T-cell (primary cell): Measurements from ENCODE around the gene ZDHHC14. TPM values are rescaled to one million over a fixed set of nuclear protein-coding genes. Genes with fewer than 3 reads are reported as not detected.

Experiments
- ATAC-seq, 4 experiments: fragments of 200-7000 bp in 3 of 4; fragments of 150-1000 bp in 1 of 4; cut with Tn5 transposase; replicated peaks in 1 of 4; 1 replicate in 3 of 4; 2 replicates in 1 of 4; pipeline ENCODE4 v1.10.0; 2021; ENCODE audit warnings: moderate library complexity in 3 of 4, mild to moderate bottlenecking in 2 of 4, moderate number of reproducible peaks in 1 of 4
- CTCF ChIA-PET, 2 donors: fragments of 300-600 bp; sonication (Branson Sonifier 250); formaldehyde crosslinking; loops; one replicate each; lab custom pipeline; 2022; ENCODE audit warnings: antibody characterized with exemption in 2 of 2; lab: Charles Lee
- POLR2A ChIA-PET, 2 donors: fragments of 300-600 bp; sonication (Branson Sonifier 250); formaldehyde crosslinking; loops; one replicate each; lab custom pipeline; 2022; ENCODE audit warnings: antibody characterized with exemption in 2 of 2; lab: Charles Lee
- DNase-seq, 35 experiments: peaks; one replicate each; pipeline versions ENCODE4 v3.0.0 to v3.0.0-alpha.2; 2013 to 2023
- H3K27ac ChIP-seq: one replicate; pipeline ENCODE4 v1.5.1; 2013; ENCODE audit warnings: low read length
- H3K27me3 ChIP-seq, 2 experiments: replicated peaks in 1 of 2; 1 replicate in 1 of 2; 2 replicates in 1 of 2; pipeline versions ENCODE4 v1.6.1 to v1.7.0; 2013; ENCODE audit warnings: low read length in 1 of 2, mixed read lengths in 1 of 2; ENCODE audit not compliant: control insufficient read depth in 2 of 2, insufficient read depth in 2 of 2; ENCODE audit errors: extremely low read depth in 1 of 2
- H3K36me3 ChIP-seq, 2 donors: 1 replicate in 1 of 2; 2 replicates in 1 of 2; pipeline versions ENCODE4 v1.6.1 to v1.7.0; 2013; ENCODE audit warnings: low read length in 1 of 2; ENCODE audit not compliant: control insufficient read depth in 2 of 2, insufficient read depth in 1 of 2; ENCODE audit errors: extremely low read depth in 1 of 2
- H3K4me1 ChIP-seq, 2 experiments: 1 replicate in 1 of 2; 2 replicates in 1 of 2; pipeline versions ENCODE4 v1.6.1 to v1.7.0; 2013; ENCODE audit warnings: low read length in 2 of 2, mixed read lengths in 1 of 2; ENCODE audit not compliant: insufficient read depth in 2 of 2, control insufficient read depth in 1 of 2; ENCODE audit errors: extremely low read depth in 1 of 2
- H3K4me3 ChIP-seq, 2 donors: 1 replicate in 1 of 2; 2 replicates in 1 of 2; pipeline versions ENCODE4 v1.5.1 to v1.7.0; 2013; ENCODE audit warnings: mild to moderate bottlenecking in 2 of 2, low read length in 1 of 2, moderate library complexity in 1 of 2; ENCODE audit not compliant: control insufficient read depth in 1 of 2; ENCODE audit errors: extremely low read depth in 1 of 2
- H3K9me3 ChIP-seq: 2 replicates; pipeline ENCODE4 v1.7.0; 2013
- H3K27ac Mint-ChIP-seq, 2 donors: one replicate each; pipeline ENCODE4 v1.8.0; 2020 to 2021; ENCODE audit warnings: mild to moderate bottlenecking in 2 of 2, mixed read lengths in 2 of 2
- H3K27me3 Mint-ChIP-seq, 2 donors: one replicate each; pipeline ENCODE4 v1.8.0; 2021 to 2022; ENCODE audit warnings: mixed read lengths in 2 of 2
- H3K36me3 Mint-ChIP-seq: one replicate; pipeline ENCODE4 v1.8.0; 2021; ENCODE audit warnings: mixed read lengths
- H3K4me1 Mint-ChIP-seq, 3 donors: one replicate each; pipeline ENCODE4 v1.8.0; 2020 to 2022; ENCODE audit warnings: mixed read lengths in 3 of 3, mild to moderate bottlenecking in 1 of 3
- H3K4me3 Mint-ChIP-seq, 3 donors: one replicate each; pipeline ENCODE4 v1.8.0; 2020 to 2022; ENCODE audit warnings: mild to moderate bottlenecking in 3 of 3, mixed read lengths in 3 of 3, moderate library complexity in 3 of 3
- H3K9me3 Mint-ChIP-seq, 3 donors: one replicate each; pipeline ENCODE4 v1.8.0; 2020 to 2022; ENCODE audit warnings: mixed read lengths in 3 of 3
- WGBS: methylation state at CpG from one replicate; pipeline ENCODE4 v1.1.5; 2013; ENCODE audit warnings: missing lambda C conversion rate; ENCODE audit not compliant: insufficient coverage; 5-methylcytosine and 5-hydroxymethylcytosine counted together
- total RNA-seq, 35 experiments: library from RNA in 6 of 35; stranded (reverse) in 6 of 35; fragments of 120-200 nt in 1 of 35; gene quantifications; one replicate each; pipeline versions ENCODE4 v1.2.1 to v1.2.4 and lab custom pipeline; 2013 to 2026

The ZDHHC14 gene
- total RNA-seq, 5 donors from 2014 or later (not counting 1 experiment from before 2014, with no cell fraction given): 2.1 to 3.7 (median 2.6) TPM

DNA sequence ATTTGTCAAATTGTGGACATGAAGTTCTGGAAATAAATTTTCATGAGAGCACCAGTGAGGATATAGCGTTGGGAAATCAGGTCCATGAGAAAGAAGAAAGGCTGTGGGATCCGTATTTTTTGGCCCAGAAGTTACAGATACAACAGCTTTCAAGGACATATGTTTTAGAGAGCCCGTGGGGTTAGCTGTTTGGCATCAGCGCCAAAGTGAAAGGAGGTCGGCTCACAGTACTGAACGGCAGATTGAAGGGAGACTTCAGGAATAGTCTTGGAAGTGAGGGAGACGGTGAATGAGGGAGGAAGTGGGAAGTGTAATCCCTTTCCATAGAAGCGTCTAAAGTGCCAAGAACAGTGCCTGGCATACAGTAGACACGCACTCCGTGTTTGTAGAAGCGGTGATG is 31.8 kb downstream of the ZDHHC14 start:
- peaks cover 0 to 5% of the 10 kb centered on the region in 2 experiments for H3K27me3 ChIP-seq
- ChIA-PET CTCF (no interaction called here), POLR2A (interaction anchor here in 1 of 2 donors (0.6 kb wide), 1 partner anchor 8 kb away, joined by 4 read pairs; no protein-coding TSS in a partner anchor)
- Mint-ChIP-seq H3K9me3 (no peaks in the 10 kb centered on the region), H3K36me3 (peaks cover 5% of the 10 kb centered on the region), H3K27me3 (no peaks in the 10 kb centered on the region), H3K4me1 (no peaks in the 10 kb centered on the region), H3K4me3 (no peak overlapping the region), H3K27ac (no peak overlapping the region)
- no peak overlapping the region for H3K4me3 ChIP-seq
- no peaks in the 10 kb centered on the region for H3K4me1 ChIP-seq
- H3K9me3 ChIP-seq: no peaks in the 10 kb centered on the region
- DNase-seq: no peak
- WGBS: 96% methylated on average over 11 of the region's 11 CpGs
- no peaks in the 10 kb centered on the region for H3K36me3 ChIP-seq
- H3K27ac ChIP-seq: no peak overlapping the region
- ATAC-seq: no peak

DNA sequence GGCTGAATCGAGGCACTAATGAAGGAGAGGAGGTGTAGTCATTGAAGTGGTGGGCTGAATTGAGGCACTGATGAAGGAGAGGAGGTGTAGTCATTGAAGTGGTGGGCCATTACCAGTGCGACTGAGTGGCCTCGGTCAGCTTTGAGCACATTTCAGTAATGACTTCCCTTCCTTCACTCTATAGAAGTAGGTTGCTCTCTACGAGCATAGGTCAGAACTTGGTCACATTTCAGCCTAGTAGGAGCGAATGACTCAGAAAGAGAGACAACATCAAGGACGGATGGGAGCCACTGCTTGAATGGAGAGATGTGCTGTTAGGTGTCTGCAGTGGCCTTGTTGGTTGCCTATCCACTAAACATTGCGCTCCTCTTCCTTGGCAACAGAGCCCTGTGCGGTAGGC is 39.5 kb downstream of the ZDHHC14 start:
- no peaks in the 10 kb centered on the region for H3K27me3 Mint-ChIP-seq
- H3K4me3 Mint-ChIP-seq: no peak overlapping the region
- no peaks in the 10 kb centered on the region for H3K9me3 ChIP-seq
- peaks cover 0 to 7% (median 6%) of the 10 kb centered on the region in 3 donors for H3K9me3 Mint-ChIP-seq
- H3K4me3 ChIP-seq: no peak overlapping the region
- no peak overlapping the region for H3K27ac Mint-ChIP-seq
- H3K27me3 ChIP-seq: no peaks in the 10 kb centered on the region
- DNase-seq (no peak), ATAC-seq (no peak)
- H3K36me3 Mint-ChIP-seq: no peaks in the 10 kb centered on the region
- WGBS: 85% methylated on average over 4 of the region's 8 CpGs
- POLR2A ChIA-PET: no interaction called here
- H3K27ac ChIP-seq: no peak overlapping the region
- no peaks in the 10 kb centered on the region for H3K4me1 ChIP-seq
- CTCF ChIA-PET: interaction anchor here in 1 of 2 donors (0.6 kb wide), 1 partner anchor 60 kb away, joined by 9 read pairs; no protein-coding TSS in a partner anchor
- H3K36me3 ChIP-seq: no peaks in the 10 kb centered on the region
- no peaks in the 10 kb centered on the region for H3K4me1 Mint-ChIP-seq

- Histone ChIP-seq H3K9me3 (no peaks in the 10 kb centered on the region), H3K4me1 (no peaks in the 10 kb centered on the region), H3K36me3 (no peaks in the 10 kb centered on the region), H3K27me3 (no peaks in the 10 kb centered on the region), H3K27ac (no peak overlapping the region), H3K4me3 (no peak overlapping the region)
- DNase-seq (no peak), ATAC-seq (no peak)
- POLR2A ChIA-PET: no interaction called here
- Mint-ChIP-seq H3K36me3 (no peaks in the 10 kb centered on the region), H3K27ac (no peak overlapping the region), H3K4me3 (no peak overlapping the region), H3K27me3 (no peaks in the 10 kb centered on the region), H3K9me3 (peaks cover 0 to 5% (median 4%) of the 10 kb centered on the region in 3 donors), H3K4me1 (peaks cover 0 to 8% (median 5%) of the 10 kb centered on the region in 3 donors)
- 88% methylated on average over 7 of the region's 11 CpGs for WGBS
- CTCF ChIA-PET: no interaction called here
These were observed 43.6 kb downstream of the ZDHHC14 start for GRCh38 chr6:157424491-157425020.

- H3K4me3 Mint-ChIP-seq: no peak overlapping the region
- POLR2A ChIA-PET: no interaction called here
- ATAC-seq (no peak), DNase-seq (no peak)
- CTCF ChIA-PET: no interaction called here
- H3K27ac Mint-ChIP-seq: no peak overlapping the region
- H3K9me3 Mint-ChIP-seq: no peaks in the 10 kb centered on the region
- WGBS: no CpG with 5 or more reads among the region's 7 CpGs
- Histone ChIP-seq H3K27me3 (no peaks in the 10 kb centered on the region), H3K9me3 (no peaks in the 10 kb centered on the region), H3K4me3 (no peak overlapping the region), H3K36me3 (no peaks in the 10 kb centered on the region), H3K4me1 (no peaks in the 10 kb centered on the region), H3K27ac (no peak overlapping the region)
- no peaks in the 10 kb centered on the region for H3K27me3 Mint-ChIP-seq
- H3K36me3 Mint-ChIP-seq: no peaks in the 10 kb centered on the region
- H3K4me1 Mint-ChIP-seq: peaks cover 0 to 8% (median 5%) of the 10 kb centered on the region in 3 donors
These were observed 47.0 kb downstream of the ZDHHC14 start for GRCh38 chr6:157427969-157428368.

GRCh38 chr6:157428427-157429202 is 47.6 kb downstream of the ZDHHC14 start:
- no peak overlapping the region for H3K4me3 Mint-ChIP-seq
- Histone ChIP-seq H3K27ac (no peak overlapping the region), H3K4me3 (no peak overlapping the region), H3K27me3 (no peaks in the 10 kb centered on the region), H3K9me3 (no peaks in the 10 kb centered on the region), H3K4me1 (no peaks in the 10 kb centered on the region), H3K36me3 (no peaks in the 10 kb centered on the region)
- H3K36me3 Mint-ChIP-seq: no peaks in the 10 kb centered on the region
- ATAC-seq: no peak
- H3K27me3 Mint-ChIP-seq: no peaks in the 10 kb centered on the region
- POLR2A ChIA-PET: no interaction called here
- 70% methylated on average over 8 of the region's 21 CpGs for WGBS
- CTCF ChIA-PET: interaction anchor here (0.5 to 0.6 kb wide), 2 partner anchors 9 to 33 kb away, joined by 3 to 6 read pairs; no protein-coding TSS in a partner anchor
- H3K27ac Mint-ChIP-seq: no peak overlapping the region
- H3K9me3 Mint-ChIP-seq: no peaks in the 10 kb centered on the region
- peaks cover 0 to 8% (median 5%) of the 10 kb centered on the region in 3 donors for H3K4me1 Mint-ChIP-seq
- no peak for DNase-seq

DNA sequence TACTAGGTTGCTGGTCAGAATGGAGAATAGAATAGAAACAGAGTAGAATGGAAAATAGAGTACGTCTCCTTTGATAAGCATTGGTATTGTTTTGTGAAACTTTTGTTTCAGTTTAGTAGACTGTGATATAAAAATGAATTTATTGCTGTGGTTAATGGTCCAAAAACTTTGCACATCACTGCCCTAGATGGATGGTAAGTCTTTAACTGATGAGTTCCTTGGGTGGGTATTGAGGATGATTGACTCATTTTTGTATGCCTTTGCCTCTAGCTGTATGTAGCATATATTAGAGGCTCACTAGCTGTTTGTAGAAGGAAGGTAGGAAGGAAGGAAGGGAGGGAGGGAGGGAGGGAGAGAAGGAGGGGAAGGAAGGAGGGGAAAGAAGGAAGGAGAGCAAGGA is 48.3 kb downstream of the ZDHHC14 start:
- no peak overlapping the region for H3K27ac ChIP-seq
- Mint-ChIP-seq H3K27me3 (no peaks in the 10 kb centered on the region), H3K27ac (no peak overlapping the region), H3K36me3 (no peaks in the 10 kb centered on the region), H3K9me3 (no peaks in the 10 kb centered on the region), H3K4me1 (peaks cover 0 to 8% (median 5%) of the 10 kb centered on the region in 3 donors), H3K4me3 (no peak overlapping the region)
- 60% methylated on average over 1 of the region's 1 CpG for WGBS
- ChIA-PET CTCF (interaction anchor here (0.5 to 0.6 kb wide), 2 partner anchors 9 to 34 kb away, joined by 3 to 6 read pairs; no protein-coding TSS in a partner anchor), POLR2A (no interaction called here)
- no peak for DNase-seq
- no peak overlapping the region for H3K4me3 ChIP-seq
- no peak for ATAC-seq
- no peaks in the 10 kb centered on the region for H3K27me3 ChIP-seq
- H3K9me3 ChIP-seq: no peaks in the 10 kb centered on the region
- H3K4me1 ChIP-seq: no peaks in the 10 kb centered on the region
- no peaks in the 10 kb centered on the region for H3K36me3 ChIP-seq
